GM12875 (cell line): ENCODE measurements around the gene PXMP2.

Experiments
- H3K4me3 ChIP-seq: one replicate; pipeline ENCODE4 v1.5.1; 2011; ENCODE audit warnings: low read depth, low read length, control low read depth
- CTCF ChIP-seq: IDR thresholded peaks from 2 replicates; pipeline ENCODE4 v1.5.1; 2011; ENCODE audit warnings: low read depth, mild to moderate bottlenecking, control low read depth, inconsistent platforms, low read length, moderate library complexity, borderline replicate concordance; ENCODE audit not compliant: insufficient read depth

Gene PXMP2

GRCh38 chr12:132642846-132643835 lies 44.2 kb upstream of the PXMP2 start:
- TF ChIP-seq CTCF, result no peak

DNA sequence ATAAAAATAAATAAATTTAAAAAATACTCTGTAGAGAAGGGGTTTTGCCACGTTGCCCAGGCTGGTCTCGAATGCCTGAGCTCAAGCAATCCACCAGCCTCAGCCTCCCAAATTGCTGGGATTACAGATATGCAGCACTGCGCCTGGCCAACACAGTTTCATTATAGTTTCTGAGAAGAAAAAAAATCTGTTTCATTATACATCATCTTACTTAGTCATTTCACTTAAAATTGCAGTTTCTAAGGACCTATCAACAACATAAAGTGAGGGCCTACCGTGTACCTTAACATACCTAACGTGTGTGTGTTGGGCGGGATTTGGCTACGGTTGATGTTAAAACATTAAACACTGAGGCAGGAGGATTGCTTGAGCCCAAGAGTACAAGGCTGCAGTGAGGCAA lies 40.5 kb upstream of the PXMP2 start:
- no peak for TF ChIP-seq CTCF
- no peak overlapping the region for H3K4me3 ChIP-seq

More at GRCh38 chr12:132642846-132643835, 44.2 kb upstream of the PXMP2 start:
- H3K4me3 ChIP-seq, result no peak overlapping the region

GRCh38 chr12:132647858-132648257 lies 39.5 kb upstream of the PXMP2 start:
- TF ChIP-seq CTCF, result no peak
- no peak overlapping the region for H3K4me3 ChIP-seq

DNA sequence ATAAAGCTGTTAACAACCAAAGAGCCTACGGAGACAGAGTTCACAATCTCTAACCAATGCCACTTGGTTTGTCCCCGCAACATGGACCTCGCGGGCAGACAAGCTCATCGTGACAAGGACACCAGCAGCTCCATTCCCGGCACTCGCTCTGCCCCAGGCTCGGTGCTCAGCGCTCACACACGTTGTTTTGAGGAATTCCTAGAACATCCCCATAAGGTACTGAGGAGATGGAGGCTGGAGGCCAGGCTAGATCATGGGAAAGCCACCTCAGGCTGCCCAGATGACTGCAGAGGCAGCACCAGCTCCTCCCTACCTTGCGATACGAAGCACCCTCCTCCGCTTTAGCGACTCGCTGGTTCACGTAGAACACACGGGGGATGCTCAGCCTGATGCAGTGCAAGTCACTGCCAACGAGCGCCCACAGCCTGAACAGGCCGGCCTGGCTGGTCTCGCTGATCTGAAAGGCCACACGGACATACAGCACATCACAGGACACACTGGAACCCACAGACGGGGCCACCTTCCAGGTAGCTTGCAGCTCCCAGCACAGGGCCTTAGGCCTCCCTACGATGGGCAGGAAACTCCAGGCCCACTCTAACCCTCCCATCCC lies 38.7 kb upstream of the PXMP2 start:
- H3K4me3 ChIP-seq, result no peak overlapping the region
- TF ChIP-seq CTCF, result no peak

DNA sequence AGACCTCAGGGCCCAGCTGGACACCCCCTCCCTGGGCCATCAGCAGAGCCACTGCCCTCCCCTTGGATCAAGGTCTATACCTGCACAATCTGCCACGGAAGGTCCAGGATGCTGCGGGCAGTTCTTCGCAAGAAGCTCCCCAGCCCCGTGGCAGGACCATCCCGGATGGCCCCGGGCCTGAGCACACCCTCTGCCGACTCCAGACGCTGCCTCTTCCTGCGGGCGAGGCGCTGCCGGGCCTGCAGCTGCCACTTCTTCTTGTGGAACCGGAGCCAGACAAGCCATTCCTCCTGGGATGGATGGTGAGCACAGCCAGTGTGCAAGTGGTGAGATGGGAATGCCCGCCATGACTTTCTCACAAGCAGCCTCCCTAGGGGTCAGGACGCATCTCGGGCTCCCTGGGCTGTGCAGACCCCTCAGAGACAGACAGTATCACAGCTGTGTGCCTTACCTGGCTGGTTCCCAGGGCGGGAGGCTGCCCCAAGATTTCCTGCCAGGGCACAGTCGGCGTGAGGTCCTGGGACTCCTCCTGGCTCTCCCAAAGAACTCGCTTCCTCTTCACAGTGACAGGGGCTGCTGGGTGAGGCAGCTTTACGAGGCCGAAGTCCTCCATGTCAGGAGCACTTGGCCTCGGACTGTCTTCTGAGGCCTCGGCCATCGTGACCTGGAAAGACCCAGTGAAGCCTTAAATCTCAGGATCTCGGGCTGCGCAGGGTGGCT lies 38.0 kb upstream of the PXMP2 start:
- no peak for TF ChIP-seq CTCF
- H3K4me3 ChIP-seq, result no peak overlapping the region

- H3K4me3 ChIP-seq, result no peak overlapping the region
- TF ChIP-seq CTCF, result no peak
These were observed 35.8 kb upstream of the PXMP2 start for GRCh38 chr12:132651444-132652100.
